Neural cell (in vitro differentiated cells): ENCODE measurements around the gene ACOT2.

Source experiments
- EZH2 ChIP-seq: fragments of 200-600, 300-800 bp; shearing (Covaris generic), sonication (generic); IDR thresholded peaks from 2 replicates; pipeline ENCODE4 v1.6.1; 2014; ENCODE audit warnings: antibody characterized with exemption, low read length, borderline replicate concordance, mild to moderate bottlenecking; ENCODE audit not compliant: insufficient read depth, poor library complexity, severe bottlenecking
- RAD21 ChIP-seq: fragments of 450-650 bp; conservative IDR thresholded peaks from 2 replicates; pipeline ENCODE4 v1.6.1; 2014; ENCODE audit warnings: antibody characterized with exemption, mild to moderate bottlenecking, moderate library complexity
- SMC3 ChIP-seq: fragments of 450-650 bp; conservative IDR thresholded peaks from 2 replicates; pipeline ENCODE4 v1.6.1; 2014; ENCODE audit warnings: antibody characterized with exemption, mild to moderate bottlenecking, moderate library complexity; ENCODE audit not compliant: poor library complexity
- TF ChIP-seq, protein P1 (sequence below): fragments of 450-650 bp; IDR thresholded peaks from 2 replicates; pipeline ENCODE4 v1.5.1; 2014; ENCODE audit warnings: antibody characterized with exemption, mild to moderate bottlenecking, moderate library complexity; ENCODE audit not compliant: poor library complexity, severe bottlenecking

DNA sequence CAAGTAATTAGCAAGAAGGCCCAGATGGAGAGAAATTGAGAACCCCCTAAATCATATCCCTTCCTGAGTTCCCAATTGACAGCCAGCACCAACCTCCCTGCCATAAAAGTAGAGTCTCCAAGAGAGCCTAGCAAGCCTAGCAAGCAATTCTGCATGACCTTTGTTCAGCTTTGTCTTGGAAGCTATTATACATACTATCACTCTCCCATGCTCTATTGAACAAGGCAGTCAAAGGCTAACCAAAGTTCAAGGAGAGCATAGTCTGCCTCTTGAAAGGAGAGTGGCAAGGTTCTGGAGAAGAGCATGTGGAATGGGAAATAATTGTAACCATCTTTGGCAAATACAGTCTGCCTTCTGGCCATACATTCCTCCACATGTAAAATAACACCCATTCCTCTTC lies 30.5 kb downstream of the ACOT2 start:
- TF ChIP-seq, protein P1, sequence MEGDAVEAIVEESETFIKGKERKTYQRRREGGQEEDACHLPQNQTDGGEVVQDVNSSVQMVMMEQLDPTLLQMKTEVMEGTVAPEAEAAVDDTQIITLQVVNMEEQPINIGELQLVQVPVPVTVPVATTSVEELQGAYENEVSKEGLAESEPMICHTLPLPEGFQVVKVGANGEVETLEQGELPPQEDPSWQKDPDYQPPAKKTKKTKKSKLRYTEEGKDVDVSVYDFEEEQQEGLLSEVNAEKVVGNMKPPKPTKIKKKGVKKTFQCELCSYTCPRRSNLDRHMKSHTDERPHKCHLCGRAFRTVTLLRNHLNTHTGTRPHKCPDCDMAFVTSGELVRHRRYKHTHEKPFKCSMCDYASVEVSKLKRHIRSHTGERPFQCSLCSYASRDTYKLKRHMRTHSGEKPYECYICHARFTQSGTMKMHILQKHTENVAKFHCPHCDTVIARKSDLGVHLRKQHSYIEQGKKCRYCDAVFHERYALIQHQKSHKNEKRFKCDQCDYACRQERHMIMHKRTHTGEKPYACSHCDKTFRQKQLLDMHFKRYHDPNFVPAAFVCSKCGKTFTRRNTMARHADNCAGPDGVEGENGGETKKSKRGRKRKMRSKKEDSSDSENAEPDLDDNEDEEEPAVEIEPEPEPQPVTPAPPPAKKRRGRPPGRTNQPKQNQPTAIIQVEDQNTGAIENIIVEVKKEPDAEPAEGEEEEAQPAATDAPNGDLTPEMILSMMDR: no peak
- TF ChIP-seq EZH2 (no peak), SMC3 (no peak), RAD21 (no peak)
